ENCODE measurements around the gene PCDHA2.
"Not testable (repeated sequence)": the region's sequence is repeated elsewhere in the genome, so short reads cannot be mapped to it uniquely, and the experiment has no call there.

The PCDHA2 gene

GRCh38 chr5:140794595-140795258 is at the start of gene PCDHA2:
Gene PCDHA2, plus strand, starts transcription at chr5:140794852.
- DNase-seq (ENCODE audit: low read depth, low spot score): no peak

- DNase-seq (ENCODE audit: low read depth, low spot score): no peak
These were observed 41.1 kb upstream of the PCDHA2 start for GRCh38 chr5:140753561-140753960.

- no peak for DNase-seq (ENCODE audit: low read depth, low spot score)
These were observed 30.3 kb upstream of the PCDHA2 start for GRCh38 chr5:140764177-140764973.

- no peak for DNase-seq (ENCODE audit: low read depth, low spot score)
These were observed 27.2 kb upstream of the PCDHA2 start for GRCh38 chr5:140767444-140767843.

- no peak for DNase-seq (ENCODE audit: low read depth, low spot score)
These were observed 14.1 kb upstream of the PCDHA2 start for GRCh38 chr5:140780512-140780911.

- no peak for DNase-seq (ENCODE audit: low read depth, low spot score)
These were observed 8.6 kb upstream of the PCDHA2 start, which contains the start of gene PCDHA1 for GRCh38 chr5:140785905-140786686. Gene PCDHA1, plus strand, starts transcription at chr5:140786140.

- DNase-seq (ENCODE audit: low read depth, low spot score): not testable (repeated sequence)
These were observed 7.2 kb upstream of the PCDHA2 start for GRCh38 chr5:140787422-140787821.

GRCh38 chr5:140787849-140788504 is 6.7 kb upstream of the PCDHA2 start:
- not testable (repeated sequence) for DNase-seq (ENCODE audit: low read depth, low spot score)

- DNase-seq (ENCODE audit: low read depth, low spot score): no peak
These were observed 3.6 kb upstream of the PCDHA2 start for GRCh38 chr5:140791089-140791488.

- DNase-seq (ENCODE audit: low read depth, low spot score): no peak
These were observed 598 bp downstream of the PCDHA2 start for GRCh38 chr5:140795259-140795641.

GRCh38 chr5:140796072-140796717 is 1.5 kb downstream of the PCDHA2 start:
- not testable (repeated sequence) for DNase-seq (ENCODE audit: low read depth, low spot score)

GRCh38 chr5:140796718-140797095 is 2.1 kb downstream of the PCDHA2 start:
- no peak for DNase-seq (ENCODE audit: low read depth, low spot score)

GRCh38 chr5:140800816-140801493 is 6.3 kb downstream of the PCDHA2 start, which contains the start of gene PCDHA3:
Gene PCDHA3, plus strand, starts transcription at chr5:140801057.
- DNase-seq (ENCODE audit: low read depth, low spot score): no peak

- no peak for DNase-seq (ENCODE audit: low read depth, low spot score)
These were observed 6.8 kb downstream of the PCDHA2 start for GRCh38 chr5:140801494-140801841.

GRCh38 chr5:140802381-140802780 is 7.7 kb downstream of the PCDHA2 start:
- not testable (repeated sequence) for DNase-seq (ENCODE audit: low read depth, low spot score)

GRCh38 chr5:140802781-140803271 is 8.2 kb downstream of the PCDHA2 start:
- no peak for DNase-seq (ENCODE audit: low read depth, low spot score)

- DNase-seq (ENCODE audit: low read depth, low spot score): no peak
These were observed 12.5 kb downstream of the PCDHA2 start, which contains the start of gene PCDHA4 for GRCh38 chr5:140806834-140807775. Gene PCDHA4, plus strand, starts transcription at chr5:140807068.

- DNase-seq (ENCODE audit: low read depth, low spot score): not testable (repeated sequence)
These were observed 13.7 kb downstream of the PCDHA2 start for GRCh38 chr5:140808241-140808888.

- DNase-seq (ENCODE audit: low read depth, low spot score): no peak
These were observed 14.2 kb downstream of the PCDHA2 start for GRCh38 chr5:140808889-140809291.

Measured in brain pericyte (primary cell).